PFSK-1 (cell line): ENCODE measurements around the gene ADD3.

Source experiments
- FOXP2 ChIP-seq: optimal IDR thresholded peaks from 2 replicates; pipeline ENCODE3; 2011; ENCODE audit warnings: borderline replicate concordance, control low read depth, inconsistent platforms; ENCODE audit not compliant: insufficient read depth; ENCODE audit errors: extremely low read length, extremely low read depth
- POLR2AphosphoS5 ChIP-seq: IDR thresholded peaks from 2 replicates; pipeline ENCODE4 v1.6.1; 2012; ENCODE audit warnings: low read depth, mild to moderate bottlenecking, control low read depth, low read length, moderate library complexity
- SIN3A ChIP-seq: IDR thresholded peaks from 2 replicates; pipeline ENCODE4 v1.6.1; 2012; ENCODE audit warnings: mild to moderate bottlenecking, low read length, moderate library complexity, borderline replicate concordance; ENCODE audit not compliant: insufficient read depth
- TAF1 ChIP-seq: IDR thresholded peaks from 2 replicates; pipeline ENCODE4 v1.6.1; 2012; ENCODE audit warnings: low read length, control low read depth, borderline replicate concordance; ENCODE audit not compliant: insufficient read depth
- TF ChIP-seq, protein P1 (sequence below), 2 experiments: IDR thresholded peaks; 2 replicates each; pipeline versions ENCODE4 v1.6.1 to v1.8.0; 2011 to 2012; ENCODE audit warnings: low read depth in 2 of 2, low read length in 2 of 2, control low read depth in 1 of 2, inconsistent platforms in 1 of 2, mild to moderate bottlenecking in 1 of 2, moderate library complexity in 1 of 2; ENCODE audit not compliant: insufficient read depth in 1 of 2

ADD3 gene

DNA sequence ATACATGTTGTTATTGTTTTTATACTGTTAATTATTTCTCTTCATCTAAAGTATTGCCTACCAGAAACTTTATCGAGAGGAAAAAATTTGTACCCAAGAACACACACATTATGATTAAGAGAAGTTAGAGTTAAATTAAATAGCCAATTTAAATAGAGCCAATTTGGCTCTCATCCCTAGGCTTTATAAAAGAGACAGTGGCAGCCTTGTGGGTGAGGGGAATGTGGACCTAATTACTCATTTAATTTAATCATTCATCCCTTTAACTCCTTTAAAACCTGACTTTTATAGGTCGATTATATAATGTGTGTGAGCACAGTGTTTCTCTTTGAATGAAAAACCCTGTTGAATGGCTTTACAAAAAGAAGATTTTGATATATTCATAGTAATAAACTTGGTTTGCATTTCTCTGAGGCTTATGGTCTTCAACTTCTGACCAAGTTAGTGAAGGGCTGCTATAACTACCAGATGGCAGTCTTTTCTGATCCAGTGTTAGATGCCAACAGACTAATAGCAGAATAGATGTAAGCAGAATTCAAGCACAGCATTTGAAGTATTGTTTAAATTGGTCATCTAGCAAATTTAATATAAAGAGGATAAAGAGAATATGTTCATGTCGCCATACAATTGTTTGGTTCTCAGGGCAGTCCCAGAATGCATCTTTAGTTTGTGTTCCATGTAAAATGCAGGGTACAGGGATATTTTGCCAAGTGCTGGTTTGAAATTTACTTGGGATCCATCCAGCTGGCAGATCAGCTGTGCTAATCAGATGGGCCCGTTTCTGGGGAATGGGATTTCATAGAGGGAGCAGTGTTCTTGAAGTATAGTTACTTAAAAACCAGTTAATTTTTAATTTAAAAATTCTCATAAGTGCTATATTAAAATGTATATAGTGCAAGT, 25.3 kb downstream of the ADD3 start:
- TF ChIP-seq, protein P1, sequence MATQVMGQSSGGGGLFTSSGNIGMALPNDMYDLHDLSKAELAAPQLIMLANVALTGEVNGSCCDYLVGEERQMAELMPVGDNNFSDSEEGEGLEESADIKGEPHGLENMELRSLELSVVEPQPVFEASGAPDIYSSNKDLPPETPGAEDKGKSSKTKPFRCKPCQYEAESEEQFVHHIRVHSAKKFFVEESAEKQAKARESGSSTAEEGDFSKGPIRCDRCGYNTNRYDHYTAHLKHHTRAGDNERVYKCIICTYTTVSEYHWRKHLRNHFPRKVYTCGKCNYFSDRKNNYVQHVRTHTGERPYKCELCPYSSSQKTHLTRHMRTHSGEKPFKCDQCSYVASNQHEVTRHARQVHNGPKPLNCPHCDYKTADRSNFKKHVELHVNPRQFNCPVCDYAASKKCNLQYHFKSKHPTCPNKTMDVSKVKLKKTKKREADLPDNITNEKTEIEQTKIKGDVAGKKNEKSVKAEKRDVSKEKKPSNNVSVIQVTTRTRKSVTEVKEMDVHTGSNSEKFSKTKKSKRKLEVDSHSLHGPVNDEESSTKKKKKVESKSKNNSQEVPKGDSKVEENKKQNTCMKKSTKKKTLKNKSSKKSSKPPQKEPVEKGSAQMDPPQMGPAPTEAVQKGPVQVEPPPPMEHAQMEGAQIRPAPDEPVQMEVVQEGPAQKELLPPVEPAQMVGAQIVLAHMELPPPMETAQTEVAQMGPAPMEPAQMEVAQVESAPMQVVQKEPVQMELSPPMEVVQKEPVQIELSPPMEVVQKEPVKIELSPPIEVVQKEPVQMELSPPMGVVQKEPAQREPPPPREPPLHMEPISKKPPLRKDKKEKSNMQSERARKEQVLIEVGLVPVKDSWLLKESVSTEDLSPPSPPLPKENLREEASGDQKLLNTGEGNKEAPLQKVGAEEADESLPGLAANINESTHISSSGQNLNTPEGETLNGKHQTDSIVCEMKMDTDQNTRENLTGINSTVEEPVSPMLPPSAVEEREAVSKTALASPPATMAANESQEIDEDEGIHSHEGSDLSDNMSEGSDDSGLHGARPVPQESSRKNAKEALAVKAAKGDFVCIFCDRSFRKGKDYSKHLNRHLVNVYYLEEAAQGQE (IDR thresholded peaks at IDR 0.05; ENCODE audit: insufficient read depth in 1 of 2, low read depth in 2 of 2, low read length in 2 of 2) = no peak
- no peak for TF ChIP-seq POLR2AphosphoS5
- TF ChIP-seq TAF1 = no peak
- TF ChIP-seq FOXP2 = no peak
- no peak for TF ChIP-seq SIN3A

DNA sequence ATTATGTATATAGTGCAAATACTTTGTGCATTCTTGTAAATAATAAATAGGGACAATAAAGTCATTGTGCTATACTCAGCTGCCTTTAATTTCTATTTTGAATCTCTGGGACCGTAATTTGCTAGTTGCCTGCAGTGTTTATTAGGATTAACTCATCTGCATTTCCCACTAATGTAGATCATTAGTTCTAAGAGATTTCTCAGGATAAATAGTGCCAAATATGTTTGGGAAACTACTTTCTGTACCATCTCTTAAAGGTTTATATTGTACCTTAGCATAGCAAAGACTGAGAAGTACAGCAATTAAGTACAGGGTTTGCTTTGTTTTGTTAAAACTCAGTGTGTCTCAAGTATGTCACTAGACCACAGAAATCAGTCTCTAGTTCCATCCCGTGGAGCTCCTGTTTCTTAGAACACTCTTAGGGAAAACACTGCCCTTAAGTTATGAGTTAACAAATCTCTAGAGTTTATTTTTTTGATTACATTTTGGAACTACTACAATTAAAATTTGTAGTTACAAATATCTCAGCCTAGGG, 26.0 kb downstream of the ADD3 start:
- TF ChIP-seq SIN3A (no peak), POLR2AphosphoS5 (no peak)
- TF ChIP-seq, protein P1 (IDR thresholded peaks at IDR 0.05; ENCODE audit: insufficient read depth in 1 of 2, low read depth in 2 of 2, low read length in 2 of 2) = no peak

DNA sequence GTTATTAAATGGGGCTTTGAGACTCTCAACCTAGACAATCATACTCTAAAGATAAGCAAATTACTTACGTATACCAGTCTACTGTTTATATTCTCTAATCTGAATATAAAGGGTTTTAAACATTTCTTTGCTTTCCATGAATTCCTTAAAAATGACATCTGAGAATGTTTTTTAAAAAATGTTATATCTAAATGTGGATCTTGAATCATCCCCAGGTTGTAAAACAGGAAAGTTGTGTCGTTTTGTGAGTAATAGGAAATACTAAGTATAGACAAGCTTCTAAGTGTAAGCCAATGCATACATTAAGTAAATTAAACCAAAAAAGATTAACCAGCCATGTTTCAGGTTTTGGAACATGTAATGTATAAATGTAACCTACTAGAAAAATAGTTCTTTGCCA, 26.8 kb downstream of the ADD3 start:
- TF ChIP-seq FOXP2 (no peak), POLR2AphosphoS5 (no peak), SIN3A (no peak), TAF1 (no peak)
- TF ChIP-seq, protein P1 (IDR thresholded peaks at IDR 0.05; ENCODE audit: insufficient read depth in 1 of 2, low read depth in 2 of 2, low read length in 2 of 2) = no peak

DNA sequence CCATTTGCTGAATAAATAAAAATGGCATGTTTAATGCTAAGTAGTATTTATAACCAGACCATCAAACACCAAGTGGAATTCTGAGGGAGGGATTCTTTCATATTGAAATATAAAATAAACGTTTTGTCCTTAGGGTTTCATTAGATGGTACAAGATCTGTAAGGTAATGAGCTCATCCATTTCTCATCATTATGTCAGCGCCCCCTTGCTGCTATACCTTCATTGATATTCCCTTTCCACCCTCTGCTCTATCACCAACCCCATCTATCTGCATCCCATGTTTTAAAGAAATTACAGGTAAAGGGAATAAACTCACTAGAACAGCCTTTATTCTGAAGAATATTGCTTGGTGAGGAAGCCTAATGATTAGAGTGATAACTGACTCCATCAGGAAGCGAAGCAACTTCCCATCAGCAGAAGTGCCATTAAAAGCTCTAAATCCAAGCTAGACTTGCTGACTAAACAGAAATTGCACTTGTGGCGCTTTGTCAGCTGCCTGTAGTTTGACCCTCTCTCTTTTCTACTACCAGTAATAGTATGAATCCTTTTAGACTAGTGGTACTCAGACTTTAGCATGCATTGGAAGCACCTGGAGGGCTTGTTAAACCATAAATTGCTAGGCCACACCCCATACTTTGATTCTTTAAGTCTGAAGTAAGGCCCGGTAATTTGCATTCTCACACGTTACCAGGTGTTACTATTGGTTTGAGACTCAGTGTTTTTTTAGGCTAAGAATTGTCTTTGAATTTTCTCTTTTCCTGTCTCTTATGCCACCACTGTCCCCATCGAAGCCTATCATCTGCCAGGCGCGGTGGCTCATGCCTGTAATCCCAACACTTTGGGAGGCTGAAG, 27.5 kb downstream of the ADD3 start:
- TF ChIP-seq SIN3A (no peak), FOXP2 (no peak), POLR2AphosphoS5 (no peak), TAF1 (no peak)
- TF ChIP-seq, protein P1 (IDR thresholded peaks at IDR 0.05; ENCODE audit: insufficient read depth in 1 of 2, low read depth in 2 of 2, low read length in 2 of 2) = no peak
